GM18867 (cell line): ENCODE data around the gene KRTAP10-2.

ENCODE experiments used
- ATAC-seq: cut with Tn5 transposase; IDR thresholded peaks from one replicate; pipeline ENCODE4 v1.9.1; 2021; ENCODE audit warnings: mild to moderate bottlenecking, moderate library complexity; ENCODE audit not compliant: unreplicated experiment

Gene KRTAP10-2

DNA sequence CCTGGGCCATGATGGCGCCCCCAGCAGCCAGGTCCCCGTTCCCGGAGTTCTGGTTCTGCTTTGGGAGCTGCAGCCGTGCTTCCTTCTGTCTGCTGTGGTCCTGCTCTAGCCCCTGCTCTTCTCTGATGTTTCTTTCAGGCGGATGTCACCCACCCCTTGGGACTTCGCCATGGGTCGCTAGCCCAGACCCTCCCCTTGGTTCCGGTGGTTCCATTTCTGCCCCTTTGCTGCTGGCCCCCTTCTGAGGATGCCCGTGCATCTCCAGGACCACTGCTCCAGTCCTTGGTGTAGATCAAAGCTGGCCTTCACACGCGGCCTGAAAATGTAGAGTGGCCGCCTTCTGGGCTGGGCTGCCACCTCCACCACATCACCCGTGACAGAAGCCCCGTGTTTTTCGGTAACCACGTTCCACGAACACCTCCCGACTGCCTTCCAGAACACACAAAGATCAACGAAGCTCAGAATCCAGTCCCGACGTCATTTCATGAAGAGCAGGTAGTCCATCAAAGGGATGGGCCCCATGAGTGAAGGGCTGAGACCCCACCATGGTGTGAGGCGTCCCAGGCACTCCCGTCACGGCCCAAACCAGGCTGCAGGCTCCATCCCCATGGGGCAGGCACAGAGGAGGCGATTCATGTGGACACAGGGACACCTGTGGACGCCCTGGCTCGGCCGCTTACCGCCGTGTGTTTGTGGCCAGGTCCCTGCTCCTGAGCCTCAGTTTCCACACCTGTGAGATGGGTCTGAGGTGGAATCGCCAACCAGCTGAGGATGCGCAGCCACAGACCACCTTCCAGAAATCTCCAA lies 35.7 kb downstream of the KRTAP10-2 start:
- no peak for ATAC-seq

GRCh38 chr21:44514746-44515358 lies 36.5 kb downstream of the KRTAP10-2 start:
- ATAC-seq: no peak

- ATAC-seq: no peak
Measured at GRCh38 chr21:44514218-44514520, 37.1 kb downstream of the KRTAP10-2 start.

DNA sequence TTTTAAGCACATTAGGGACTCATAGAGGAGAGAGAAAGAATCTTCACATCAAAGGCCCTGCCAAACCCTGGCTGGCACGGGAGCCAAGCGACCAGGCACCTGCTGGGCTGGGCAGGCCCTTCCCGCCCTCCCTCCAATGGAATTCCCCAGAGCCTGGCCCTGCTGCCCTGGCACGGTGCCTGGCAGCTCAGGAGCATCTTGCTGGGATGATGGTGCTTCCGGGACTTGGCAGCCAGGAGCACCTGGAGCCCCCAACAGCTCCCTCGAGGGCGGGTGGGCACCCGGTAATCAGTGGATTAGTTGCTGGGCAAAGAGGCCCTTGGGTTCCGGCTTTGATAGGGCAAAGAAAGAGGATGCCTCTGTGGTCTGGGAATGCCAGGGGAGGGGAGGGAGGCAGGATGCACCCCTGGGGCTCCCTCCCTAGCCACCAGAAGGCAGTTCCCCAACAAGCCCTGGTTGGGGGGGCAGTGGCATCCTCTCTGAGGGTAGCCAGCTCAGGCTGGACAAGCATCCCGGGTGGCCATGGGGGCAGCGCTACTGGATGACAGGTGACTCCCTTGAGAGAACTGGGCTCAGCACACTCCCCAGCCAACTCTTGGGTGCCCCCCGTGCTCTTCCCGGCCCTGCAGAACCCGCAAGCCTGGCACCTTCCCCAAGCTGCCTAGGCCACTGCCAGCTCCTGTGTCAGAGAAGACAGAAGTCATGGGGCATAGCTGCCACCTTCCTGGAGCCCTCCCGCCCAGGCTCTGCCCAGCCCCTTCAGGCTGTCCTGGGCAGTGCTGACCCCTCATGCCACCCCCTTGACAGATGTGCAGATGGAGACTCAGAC lies 37.7 kb downstream of the KRTAP10-2 start:
- no peak for ATAC-seq

GRCh38 chr21:44512496-44513388 lies 38.6 kb downstream of the KRTAP10-2 start:
- no peak for ATAC-seq

GRCh38 chr21:44511938-44512275 lies 39.4 kb downstream of the KRTAP10-2 start:
- ATAC-seq: no peak

DNA sequence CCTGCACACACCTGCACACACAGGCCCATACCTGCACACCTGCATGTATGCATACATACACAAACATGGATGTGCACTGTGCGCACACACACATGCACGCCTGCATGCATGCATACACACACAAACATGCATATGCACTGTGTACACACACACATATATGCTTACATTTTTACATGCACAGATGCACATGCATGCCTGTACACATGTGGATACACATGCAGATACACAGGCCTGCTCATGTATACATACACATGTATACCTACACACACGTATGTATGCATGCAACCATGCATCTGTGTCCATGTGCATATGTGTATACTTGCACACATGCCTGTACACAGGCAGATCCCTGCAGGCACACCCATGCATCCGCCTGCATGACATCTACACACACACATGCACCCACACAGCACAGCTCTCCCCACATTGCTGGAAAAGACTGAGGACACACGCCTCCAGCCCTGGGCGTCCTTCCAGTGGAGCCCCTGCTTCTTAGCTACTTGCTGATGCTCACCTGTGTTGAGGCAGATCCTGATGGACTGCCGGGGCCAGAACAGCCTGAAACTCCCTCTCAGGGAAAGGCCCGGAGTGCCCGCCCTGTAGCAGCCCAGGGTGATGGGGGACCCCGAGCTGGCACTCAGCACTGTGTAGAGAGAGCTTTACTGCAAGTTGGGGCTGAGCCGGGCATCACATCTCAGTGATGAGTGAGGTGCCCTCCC lies 39.9 kb downstream of the KRTAP10-2 start:
- ATAC-seq: no peak

GRCh38 chr21:44510508-44511218 lies 40.6 kb downstream of the KRTAP10-2 start:
- ATAC-seq: no peak

DNA sequence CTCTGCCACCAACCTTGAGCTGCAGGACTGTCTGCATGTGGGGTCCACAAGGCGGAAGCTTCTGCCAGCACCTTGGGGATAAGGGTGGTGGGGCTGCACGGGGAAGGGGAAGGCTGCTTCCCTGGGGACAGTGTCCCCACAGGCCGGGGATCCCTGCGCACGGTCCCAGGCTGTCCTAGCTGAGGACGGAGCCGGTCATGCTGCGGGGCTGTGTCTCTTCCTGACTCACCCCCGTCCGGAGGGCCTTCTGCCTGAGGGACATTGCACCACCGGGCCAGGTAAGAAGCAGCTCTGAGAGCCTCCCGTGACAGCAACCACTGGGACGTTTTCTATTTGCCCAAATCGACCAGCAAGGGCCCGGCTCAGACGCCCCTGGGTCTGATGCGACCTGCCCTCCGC lies 41.2 kb downstream of the KRTAP10-2 start:
- ATAC-seq: no peak

GRCh38 chr21:44509539-44509938 lies 41.8 kb downstream of the KRTAP10-2 start:
- no peak for ATAC-seq

DNA sequence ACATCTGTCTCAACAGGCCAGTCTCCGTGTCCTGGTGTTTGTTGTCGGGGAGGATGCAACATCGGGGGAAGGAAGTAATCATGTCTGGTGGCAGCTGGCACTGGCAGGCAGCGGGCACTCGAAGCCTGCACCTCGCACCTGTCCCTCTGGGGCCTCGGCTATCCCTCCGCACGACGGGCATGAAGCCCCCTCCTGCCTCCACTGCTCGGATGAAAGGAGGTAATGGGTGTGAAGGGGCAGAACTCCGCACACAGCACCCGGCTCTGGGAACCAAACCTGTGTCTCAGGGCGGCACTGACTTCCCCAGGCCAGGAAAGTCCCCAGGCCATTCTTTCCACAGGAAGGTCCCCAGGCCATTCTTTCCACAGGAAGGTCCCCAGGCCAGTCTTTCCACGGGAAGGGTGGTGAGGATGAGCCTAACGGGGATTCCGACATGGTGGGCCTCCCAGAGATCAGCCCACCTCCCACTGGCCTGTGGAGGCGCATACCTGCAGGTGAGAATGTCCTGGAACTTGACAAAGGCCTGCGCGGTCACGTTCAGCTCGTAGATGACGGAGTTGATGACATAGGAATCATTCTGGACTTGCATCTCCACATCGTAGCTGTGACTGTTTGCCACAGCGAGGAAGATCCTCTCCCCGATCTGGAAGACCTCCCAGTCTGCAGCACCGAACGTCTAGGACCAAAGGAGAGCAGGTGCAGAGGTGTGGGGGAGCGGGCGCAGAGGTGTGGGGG lies 42.4 kb downstream of the KRTAP10-2 start:
- no peak for ATAC-seq

- ATAC-seq: no peak
Measured at GRCh38 chr21:44508426-44508710, 42.9 kb downstream of the KRTAP10-2 start.

DNA sequence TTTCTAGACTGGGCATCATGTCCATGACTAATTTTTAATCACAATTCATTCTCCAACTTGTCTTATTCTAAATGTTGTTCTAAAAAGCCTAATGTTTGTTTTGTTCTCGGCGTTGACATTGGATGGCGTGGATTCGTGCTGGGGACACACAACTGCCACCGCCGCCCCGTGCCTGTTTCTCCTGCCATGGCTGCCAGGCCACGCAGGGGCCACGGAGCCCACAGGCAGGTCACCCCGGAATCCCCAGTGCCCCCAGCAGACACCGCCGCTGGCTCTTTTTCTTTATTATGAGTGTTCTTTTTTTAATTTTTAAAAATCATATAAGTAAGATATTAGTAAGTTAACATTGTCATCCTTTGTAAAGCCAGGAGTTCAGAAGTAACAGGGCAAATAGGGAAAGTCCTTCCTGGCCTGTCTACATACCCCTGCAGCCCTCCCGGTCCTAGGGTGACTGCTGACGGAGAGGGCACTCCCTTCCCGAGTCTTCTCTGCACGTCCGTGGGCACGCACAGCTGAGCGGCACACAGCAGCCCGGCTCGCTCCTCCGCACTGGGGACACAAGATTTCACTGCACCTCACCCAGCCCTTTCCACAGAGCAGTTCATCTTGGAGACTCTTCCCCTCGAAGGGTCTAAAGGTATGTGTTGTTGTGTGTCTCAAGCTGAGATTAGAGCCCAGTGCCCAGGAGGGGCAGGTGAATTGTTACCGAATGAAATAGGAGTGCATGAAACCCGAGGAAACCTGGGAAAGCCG lies 43.5 kb downstream of the KRTAP10-2 start:
- no peak for ATAC-seq

- ATAC-seq: no peak
Measured at GRCh38 chr21:44506279-44507255, 44.7 kb downstream of the KRTAP10-2 start.

GRCh38 chr21:44505673-44506278 lies 45.5 kb downstream of the KRTAP10-2 start:
- ATAC-seq: no peak

GRCh38 chr21:44503901-44504399 lies 47.4 kb downstream of the KRTAP10-2 start:
- ATAC-seq: no peak
